ENCODE data around the gene TRPV4. TPM values are rescaled to one million over a fixed set of nuclear protein-coding genes. Genes with fewer than 3 reads are reported as not detected.

TRPV4 gene
- total RNA-seq, 3 donors from 2014 or later: 0.43 to 0.92 (median 0.48) TPM

DNA sequence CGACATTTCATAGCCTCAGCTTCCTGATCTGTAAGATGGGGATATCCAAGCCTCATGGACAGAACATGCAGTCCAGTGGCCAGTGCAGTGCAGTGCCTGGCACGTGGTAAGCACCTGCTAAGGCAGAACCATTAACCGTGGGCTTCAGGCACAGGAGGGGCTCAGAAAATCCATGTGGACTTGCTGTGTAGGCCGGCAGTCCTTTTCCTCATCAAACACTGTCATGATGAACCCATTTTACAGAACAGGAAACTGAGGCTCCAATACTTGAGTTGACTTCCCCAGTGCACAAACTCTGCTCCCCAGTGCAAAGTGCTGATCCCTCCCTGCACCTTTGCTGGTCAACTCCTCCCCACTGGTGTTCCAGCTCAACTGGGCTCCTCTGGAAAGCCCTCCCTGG is 18.0 kb downstream of the TRPV4 start:
- H3K4me1 ChIP-seq (ENCODE audit: low read depth): no peaks in the 10 kb centered on the region
- ATAC-seq (no peak), DNase-seq (no peak)
- no peak overlapping the region for H3K4me3 ChIP-seq
- no peaks in the 10 kb centered on the region for H3K36me3 ChIP-seq (ENCODE audit: low read depth)
- no peaks in the 10 kb centered on the region for H3K9me3 ChIP-seq
- TF ChIP-seq, protein P1, sequence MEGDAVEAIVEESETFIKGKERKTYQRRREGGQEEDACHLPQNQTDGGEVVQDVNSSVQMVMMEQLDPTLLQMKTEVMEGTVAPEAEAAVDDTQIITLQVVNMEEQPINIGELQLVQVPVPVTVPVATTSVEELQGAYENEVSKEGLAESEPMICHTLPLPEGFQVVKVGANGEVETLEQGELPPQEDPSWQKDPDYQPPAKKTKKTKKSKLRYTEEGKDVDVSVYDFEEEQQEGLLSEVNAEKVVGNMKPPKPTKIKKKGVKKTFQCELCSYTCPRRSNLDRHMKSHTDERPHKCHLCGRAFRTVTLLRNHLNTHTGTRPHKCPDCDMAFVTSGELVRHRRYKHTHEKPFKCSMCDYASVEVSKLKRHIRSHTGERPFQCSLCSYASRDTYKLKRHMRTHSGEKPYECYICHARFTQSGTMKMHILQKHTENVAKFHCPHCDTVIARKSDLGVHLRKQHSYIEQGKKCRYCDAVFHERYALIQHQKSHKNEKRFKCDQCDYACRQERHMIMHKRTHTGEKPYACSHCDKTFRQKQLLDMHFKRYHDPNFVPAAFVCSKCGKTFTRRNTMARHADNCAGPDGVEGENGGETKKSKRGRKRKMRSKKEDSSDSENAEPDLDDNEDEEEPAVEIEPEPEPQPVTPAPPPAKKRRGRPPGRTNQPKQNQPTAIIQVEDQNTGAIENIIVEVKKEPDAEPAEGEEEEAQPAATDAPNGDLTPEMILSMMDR (IDR thresholded peaks at IDR 0.05): no peak
- intact Hi-C loops (cut with DNase I, micrococcal nuclease): no loop called here

DNA sequence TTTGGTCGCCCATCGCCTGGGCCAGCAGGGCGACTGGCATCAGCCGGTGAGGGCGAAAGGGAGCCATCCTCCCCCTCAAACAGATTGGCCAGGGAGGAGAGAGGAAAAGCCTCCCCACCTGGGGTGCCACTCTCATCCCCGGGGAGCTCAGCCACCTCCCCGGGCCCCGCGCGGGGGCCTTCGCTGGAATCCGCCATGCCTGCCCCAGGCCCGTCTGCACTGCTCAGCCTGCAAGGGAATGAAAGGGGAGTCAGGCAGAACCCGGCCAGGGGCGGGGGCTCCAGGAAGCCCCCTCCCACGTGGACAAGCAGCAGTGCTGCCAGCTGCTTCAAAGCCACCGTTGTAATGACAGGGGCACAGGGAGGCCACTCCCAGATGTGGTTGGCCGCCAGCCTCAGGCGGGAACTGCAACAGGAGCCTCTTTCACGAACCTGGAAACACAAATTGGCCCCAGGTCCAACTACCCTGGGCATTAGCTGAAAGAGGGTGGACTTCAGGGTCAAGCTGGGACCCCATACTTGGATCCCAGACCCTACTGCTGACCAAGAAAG is 18.5 kb downstream of the TRPV4 start:
- H3K36me3 ChIP-seq (ENCODE audit: low read depth): no peaks in the 10 kb centered on the region
- TF ChIP-seq, protein P1 (IDR thresholded peaks at IDR 0.05): no peak
- H3K4me1 ChIP-seq (ENCODE audit: low read depth): no peaks in the 10 kb centered on the region
- intact Hi-C loops (cut with DNase I, micrococcal nuclease): no loop called here
- no peaks in the 10 kb centered on the region for H3K9me3 ChIP-seq
- no peak overlapping the region for H3K4me3 ChIP-seq
- ATAC-seq (no peak), DNase-seq (no peak)

DNA sequence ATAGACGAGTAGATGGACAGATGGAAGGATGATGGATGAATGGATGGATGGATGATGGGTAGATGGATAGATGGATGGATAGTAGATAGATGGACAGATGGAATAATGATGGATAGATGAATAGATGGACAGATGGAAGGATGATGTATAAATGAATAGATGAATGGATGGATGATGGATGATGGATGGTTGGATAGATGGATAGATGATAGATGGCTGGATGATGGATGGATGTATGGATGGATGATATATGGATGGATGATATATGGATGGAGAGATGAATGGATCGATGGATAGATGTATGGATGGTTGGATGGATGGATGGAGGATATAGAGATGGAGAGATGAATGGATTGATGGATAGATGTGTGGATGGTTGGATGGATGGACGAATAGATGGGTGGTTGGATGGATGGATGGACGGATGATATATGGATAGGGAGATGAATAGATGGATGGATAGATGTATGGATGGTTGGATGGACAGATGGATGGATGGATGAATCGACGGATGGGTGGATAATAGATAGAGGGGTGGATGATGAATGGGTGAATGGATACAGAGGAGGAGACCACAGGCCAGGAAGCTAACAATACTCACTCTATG is 19.3 kb downstream of the TRPV4 start:
- no peak for ATAC-seq
- H3K4me3 ChIP-seq: no peak overlapping the region
- no peaks in the 10 kb centered on the region for H3K4me1 ChIP-seq (ENCODE audit: low read depth)
- DNase-seq: no peak
- H3K36me3 ChIP-seq (ENCODE audit: low read depth): no peaks in the 10 kb centered on the region
- H3K9me3 ChIP-seq: no peaks in the 10 kb centered on the region
- TF ChIP-seq, protein P1 (IDR thresholded peaks at IDR 0.05): no peak
- intact Hi-C loops (cut with DNase I, micrococcal nuclease): no loop called here

DNA sequence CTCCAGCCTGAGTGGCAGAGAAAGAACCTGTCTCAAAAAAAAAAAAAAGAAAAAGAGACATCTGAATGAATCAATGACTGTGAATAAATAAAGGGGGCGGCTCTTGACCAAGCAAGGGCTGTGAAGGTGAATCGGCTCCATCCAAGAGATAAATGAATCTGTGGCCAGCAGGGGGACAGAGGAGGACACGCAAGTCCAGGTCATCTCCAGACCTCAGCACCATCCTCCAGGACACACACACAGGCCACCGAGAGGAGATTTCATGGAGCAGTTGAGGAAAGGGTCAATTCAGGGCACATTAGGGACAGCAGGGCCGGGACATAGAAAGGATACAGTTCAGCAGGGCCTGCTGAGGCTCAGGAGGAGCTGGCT is 21.6 kb downstream of the TRPV4 start:
- Histone ChIP-seq H3K4me3 (no peak overlapping the region), H3K4me1 (ENCODE audit: low read depth) (no peaks in the 10 kb centered on the region), H3K36me3 (ENCODE audit: low read depth) (no peaks in the 10 kb centered on the region), H3K9me3 (no peaks in the 10 kb centered on the region)
- intact Hi-C loops (cut with DNase I, micrococcal nuclease): no loop called here
- TF ChIP-seq, protein P1 (IDR thresholded peaks at IDR 0.05): no peak
- ATAC-seq (no peak), DNase-seq (no peak)

DNA sequence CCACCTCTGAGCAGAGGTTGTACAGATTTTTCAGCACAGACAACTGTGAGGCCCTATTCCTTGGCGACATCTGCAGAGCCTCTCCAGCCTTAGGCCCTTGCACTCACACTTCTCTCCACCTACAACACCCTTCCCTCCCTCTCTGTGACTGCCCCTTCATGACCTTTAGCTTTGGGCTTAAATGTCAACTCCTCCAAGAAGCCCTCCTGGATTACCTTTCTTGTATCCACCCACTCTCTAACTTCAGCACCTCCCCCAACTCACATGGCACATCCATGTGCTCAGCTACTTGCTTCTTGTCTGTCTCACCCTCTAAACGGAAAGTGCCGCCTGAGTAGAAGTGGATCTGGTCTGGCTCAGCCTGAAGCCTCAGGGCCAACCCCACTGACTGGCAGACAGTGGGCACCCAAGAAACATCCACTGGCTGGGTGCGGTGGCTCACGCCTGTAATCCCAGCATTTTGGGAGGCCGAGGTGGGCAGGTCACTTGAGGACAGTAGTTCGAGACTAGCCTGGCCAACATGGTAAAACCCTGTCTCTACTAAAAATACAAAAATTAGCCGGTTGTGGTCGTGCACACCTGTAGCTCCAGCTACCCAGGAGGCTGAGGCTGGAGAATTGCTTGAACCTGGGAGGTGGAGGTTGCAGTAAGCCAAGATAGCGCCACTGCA is 22.1 kb downstream of the TRPV4 start:
- H3K36me3 ChIP-seq (ENCODE audit: low read depth): no peaks in the 10 kb centered on the region
- TF ChIP-seq, protein P1 (IDR thresholded peaks at IDR 0.05): no peak
- ATAC-seq (no peak), DNase-seq (no peak)
- intact Hi-C loops (cut with DNase I, micrococcal nuclease): no loop called here
- H3K4me3 ChIP-seq: no peak overlapping the region
- no peaks in the 10 kb centered on the region for H3K4me1 ChIP-seq (ENCODE audit: low read depth)
- no peaks in the 10 kb centered on the region for H3K9me3 ChIP-seq

Measured in mucosa of descending colon (tissue), 3 donors.